DMS114 treated with DMSO at 0.1 percent for 48 hours (cell line): ENCODE data around the gene PATZ1.
"Not testable (repeated sequence)": the region's sequence is repeated elsewhere in the genome, so short reads cannot be mapped to it uniquely, and the experiment has no call there.

ENCODE experiments used
- DNase-seq: peaks from one replicate; lab custom pipeline; 2025; ENCODE audit not compliant: unreplicated experiment; lab: John Stamatoyannopoulos, UW

PATZ1 gene

DNA sequence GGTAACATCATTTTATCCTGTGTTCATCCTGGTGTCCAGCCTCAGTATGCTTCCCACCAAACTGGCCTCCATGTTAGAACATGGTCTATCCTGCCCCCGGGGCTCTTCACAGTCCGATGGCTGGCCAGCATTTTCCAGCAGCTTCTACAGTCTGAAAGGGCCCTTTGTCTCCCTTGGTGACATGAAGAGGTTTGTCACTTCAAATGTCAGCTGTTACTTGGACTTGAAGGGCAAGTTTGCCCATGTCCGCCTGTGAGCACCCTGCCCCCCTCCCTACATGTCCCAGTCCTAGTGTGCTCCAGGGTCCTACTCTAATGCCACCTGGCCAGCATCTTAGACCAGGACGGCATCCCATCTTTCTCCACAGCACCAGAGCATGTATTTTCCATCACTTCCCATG is 24.7 kb downstream of the PATZ1 start:
- no peak for DNase-seq

DNA sequence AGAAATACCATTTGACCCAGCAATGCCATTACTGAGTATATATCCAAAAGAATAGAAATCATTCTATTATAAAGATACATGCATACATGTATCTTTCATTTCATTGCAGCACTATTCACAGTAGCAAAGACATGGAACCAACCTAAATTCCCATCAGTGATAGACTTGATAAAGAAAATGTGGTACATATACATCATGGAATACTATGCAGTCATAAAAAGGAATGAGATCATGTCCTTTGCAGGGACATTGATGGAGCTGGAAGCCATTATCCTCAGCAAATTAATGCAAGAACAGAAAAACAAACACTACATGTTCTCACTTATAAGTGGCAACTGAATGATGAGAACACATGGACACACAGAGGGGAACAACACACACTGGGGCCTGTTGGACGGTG is 31.9 kb downstream of the PATZ1 start:
- DNase-seq = not testable (repeated sequence)

DNA sequence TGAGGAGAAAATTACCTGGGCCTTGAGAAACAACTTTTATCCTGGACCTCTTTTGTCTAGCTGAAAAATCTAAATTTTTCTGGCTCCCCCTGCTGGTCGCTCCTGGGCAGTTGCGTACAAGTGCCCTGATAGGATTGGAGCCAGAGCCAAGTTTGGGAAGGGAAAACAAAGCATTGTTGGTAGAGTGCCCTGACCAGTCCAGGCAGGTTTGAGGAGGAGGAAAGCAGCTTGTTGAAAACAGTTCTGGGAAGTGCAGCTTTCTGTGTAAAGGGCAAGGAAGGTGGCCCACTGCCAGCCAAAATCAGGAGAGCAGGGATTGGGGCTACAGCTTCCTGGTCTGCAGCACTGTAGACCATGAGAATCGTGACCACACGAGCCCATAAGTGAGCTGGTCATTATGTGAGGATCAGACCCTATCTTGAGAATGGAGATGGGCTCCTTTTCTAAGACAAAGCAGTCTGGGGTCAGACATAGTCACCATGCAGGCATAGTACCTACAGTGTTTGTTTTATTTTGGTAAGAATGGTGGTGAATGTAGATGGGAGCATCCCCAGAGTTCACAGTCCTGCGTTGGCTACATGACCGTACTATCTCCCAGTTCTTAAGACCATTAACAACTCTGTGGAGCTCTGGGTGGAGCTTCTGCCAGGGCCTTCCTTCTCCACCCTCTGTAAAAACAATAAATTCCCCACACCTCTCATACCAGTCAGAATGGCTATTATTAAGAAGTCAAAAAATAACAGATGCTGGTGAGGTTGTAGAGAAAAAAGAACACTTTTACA is 32.6 kb downstream of the PATZ1 start:
- DNase-seq = peak; percentile 9

DNA sequence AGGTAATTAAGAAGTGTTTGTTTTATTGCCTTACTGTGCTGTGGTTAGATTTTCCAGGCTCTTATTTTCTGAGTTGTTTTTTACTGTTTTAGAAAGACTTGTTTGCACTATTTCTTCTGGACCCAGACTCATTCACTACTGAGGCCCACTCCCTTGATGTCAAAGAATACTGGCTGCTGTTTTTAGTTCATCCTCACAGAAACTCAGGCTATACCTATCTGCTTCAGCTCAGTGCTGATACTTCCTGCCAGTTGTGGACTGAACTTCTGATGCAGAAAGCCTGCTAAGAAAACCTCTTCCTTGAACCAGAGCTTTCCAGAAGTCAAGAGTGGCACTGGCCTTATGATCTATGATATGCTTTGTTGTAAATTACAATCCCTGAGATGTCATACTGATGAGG is 38.0 kb downstream of the PATZ1 start:
- DNase-seq = no peak

DNA sequence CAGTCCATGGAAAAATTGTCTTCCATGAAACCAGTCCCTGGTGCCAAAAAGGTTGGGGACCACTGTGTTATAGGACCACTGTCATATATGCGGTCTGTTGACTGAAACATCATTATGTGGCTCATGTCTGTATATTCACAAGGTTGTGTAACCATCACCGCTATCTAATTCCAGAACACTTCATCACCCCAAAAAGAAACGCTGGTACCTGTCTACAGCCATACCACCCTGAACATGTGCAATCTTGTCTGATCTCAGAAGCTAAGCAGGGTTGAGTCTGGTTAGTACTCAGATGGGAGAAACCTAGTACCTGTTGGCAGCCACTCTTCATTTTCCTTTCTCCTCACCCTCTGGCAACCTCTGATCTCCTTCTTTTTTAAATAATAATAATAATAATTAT is 41.0 kb downstream of the PATZ1 start:
- no peak for DNase-seq

DNA sequence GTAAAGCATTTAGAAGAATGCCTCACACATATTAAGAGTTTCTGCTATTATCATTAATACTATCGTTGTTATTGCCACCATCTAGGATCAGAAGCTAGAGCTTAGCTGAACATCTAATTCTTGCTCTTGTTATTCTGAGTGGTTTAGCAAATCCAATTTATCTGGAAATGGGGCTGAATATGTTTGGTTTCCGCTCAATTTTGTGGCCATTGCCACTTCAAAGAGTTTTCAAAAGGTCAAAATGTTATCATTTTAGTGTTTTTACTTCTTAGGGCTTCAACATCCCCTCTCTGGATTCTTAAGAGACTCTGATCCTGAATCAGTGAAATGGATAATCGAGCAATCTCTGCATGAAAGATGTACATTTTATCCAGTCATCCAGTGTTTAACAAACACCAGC is 43.6 kb downstream of the PATZ1 start:
- no peak for DNase-seq

DNA sequence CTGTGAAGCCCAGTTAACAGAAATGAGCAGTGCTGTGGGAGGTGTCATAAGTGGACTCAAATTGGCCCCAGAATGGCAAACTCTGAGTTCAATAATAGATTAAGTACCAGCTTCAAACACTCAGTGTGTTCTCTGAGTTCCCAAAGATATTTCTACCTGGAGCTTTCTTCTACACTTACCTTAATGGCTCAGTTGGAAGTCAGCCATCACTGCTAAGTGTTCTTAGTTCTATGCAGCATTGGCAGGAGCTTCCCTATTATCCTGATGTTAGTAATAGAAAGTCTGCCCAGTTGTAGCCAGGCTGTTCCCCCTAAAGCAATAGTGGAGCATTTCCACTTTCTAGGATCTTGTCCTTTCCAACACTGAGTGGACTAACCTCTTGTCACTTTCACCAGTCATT is 44.1 kb downstream of the PATZ1 start:
- DNase-seq = no peak

DNA sequence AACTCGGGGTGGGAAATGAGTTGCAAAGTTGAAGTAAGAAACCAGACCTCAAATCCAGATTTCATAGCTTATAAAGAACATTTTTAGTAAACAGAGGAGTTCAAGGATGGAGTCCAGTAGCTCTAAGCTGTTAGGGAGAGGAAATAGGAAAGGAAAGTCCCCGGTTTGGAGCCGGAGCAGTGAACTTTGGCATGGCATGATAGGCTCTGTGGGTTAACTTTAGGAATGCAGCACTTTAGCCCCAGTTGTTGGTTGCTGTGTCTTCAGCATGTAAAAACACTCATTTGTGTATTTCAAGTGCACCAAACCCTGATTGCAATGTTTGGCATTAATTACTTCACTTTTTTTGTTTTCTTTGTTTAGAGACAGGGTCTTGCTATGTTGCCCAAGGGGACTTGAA is 45.2 kb downstream of the PATZ1 start:
- no peak for DNase-seq

DNA sequence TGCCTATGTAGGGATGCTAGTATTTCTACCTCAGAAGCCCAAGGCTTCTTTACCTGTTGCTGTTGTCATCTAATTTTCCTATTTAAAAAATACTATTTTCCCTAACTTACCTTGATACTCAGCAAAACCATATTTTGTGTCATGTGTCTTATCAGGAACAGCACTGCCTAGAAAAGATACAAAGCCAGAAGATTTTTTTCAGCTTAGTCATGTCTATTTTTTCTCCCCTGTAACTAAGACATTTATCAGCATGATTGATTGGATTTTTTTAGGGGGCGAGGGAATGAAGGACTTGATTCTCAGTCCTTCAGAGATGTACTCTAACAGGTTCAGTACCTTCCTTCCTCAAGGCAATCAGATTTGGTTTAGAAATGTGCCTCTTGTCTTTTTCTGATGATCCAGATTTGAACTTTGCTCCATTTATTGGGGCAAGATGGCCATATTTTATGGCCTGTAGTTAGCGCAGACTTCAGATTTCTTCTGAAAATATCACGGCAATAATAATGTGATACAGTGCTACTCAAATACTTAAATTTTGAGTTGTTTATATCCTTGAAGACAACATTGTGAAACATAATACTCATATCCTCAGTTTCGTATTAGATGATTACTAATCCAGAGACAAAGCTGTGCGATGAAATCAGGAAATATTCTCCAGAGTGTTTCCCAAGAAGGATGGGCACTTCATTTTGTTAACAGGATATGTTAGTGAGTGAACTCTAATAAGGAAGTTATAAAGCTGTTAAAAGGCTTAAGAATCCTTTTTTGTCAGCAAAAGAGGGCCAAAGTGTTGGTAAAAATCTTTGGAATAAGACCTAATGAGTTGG is 50.1 kb downstream of the PATZ1 start:
- DNase-seq = no peak

DNA sequence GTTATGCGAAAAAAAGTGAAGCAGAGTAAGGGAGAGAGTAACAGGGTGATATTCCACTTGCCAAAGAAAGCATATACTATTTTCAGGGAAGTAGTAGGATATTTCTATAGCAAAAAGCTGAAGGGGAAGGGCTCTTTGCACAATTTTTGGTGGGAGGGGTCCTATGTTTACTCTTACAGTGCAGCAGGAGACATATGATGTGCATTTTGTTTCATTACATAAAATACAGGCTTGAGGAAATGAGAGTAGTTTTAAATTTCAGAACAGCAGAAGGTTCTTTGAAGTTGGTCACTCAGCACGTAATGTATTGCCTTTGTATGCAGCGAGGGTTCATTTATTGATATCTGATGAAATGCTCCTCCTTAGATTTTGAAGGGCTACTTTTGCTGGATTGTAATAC is 50.8 kb downstream of the PATZ1 start:
- DNase-seq = no peak

DNA sequence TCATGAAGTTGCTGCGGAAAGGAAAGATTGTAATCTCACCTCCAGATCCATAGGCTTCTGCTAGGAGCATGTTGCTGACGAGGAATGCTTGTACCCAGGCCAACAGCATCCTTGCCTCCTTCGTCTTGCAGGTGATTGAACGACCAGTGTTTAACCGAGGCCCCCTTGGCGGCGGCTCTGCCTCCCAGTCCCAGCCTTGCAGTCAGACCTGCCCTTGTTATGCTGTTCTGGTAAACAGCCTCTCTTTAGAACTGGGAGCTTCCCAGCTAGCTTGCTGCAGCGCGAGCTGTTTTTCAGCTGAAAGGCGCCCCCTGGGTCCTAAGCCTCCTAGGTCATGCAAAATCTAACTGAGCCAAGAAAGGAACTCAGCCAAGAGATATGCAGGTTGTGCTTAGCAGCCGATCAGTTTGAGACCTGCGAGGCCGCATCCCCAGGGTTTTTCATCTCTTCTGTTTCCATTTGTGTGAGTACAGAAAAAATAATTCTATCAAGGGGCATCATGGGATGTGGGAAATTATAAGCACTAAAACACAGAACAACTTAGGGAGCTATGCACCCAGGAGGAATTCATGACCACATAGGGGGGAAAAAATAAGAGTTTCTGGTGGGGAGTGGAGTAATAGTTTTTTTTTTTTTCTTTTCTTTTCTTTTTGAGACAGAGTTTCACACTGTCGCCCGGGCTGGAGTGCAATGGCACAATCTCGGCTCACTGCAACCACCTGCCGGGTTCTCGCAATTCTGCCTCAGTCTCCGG is 53.7 kb downstream of the PATZ1 start, which contains the start of gene PIK3IP1:
Gene PIK3IP1 (minus strand): TSS at position 253 of the 754 bp plus-strand sequence. CDS start 144 bp downstream, at position 109.
- DNase-seq = peak; percentile 56

DNA sequence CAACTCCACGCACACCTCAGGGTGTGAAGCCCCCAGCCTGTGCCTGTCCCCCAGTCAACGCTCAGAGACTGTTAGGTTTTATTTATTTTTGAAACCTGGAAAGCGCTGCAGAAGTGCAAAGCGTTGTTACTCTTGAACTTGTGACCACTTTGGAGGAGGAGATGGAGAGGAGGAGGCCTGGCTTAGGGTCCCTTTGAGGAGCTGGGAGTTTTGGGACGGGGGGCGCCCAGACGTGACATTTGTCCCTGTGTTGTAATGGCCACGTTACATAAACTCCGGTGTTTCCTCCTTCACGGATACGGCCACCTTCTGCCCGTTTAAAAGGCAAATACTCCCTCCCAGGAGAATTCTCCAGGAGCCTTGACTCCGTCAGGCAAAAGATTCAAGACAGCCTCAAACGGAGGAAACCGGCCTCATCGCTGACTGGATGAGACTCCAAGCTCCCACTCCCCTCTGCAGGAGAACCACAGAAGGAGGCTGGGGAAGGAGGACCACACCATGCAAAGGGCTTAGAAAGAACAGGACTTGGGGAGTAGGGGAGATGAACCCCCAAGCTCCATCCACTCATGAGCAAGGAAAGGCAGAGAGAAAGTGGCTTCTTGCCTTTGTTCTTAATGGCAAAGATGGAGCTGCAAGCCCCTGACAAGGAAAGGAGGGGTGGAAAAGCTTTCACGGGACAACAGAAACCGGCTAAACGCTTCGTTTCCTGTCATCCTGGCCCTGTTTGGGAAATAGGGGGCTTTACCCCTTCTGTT is 54.5 kb downstream of the PATZ1 start:
- no peak for DNase-seq

DNA sequence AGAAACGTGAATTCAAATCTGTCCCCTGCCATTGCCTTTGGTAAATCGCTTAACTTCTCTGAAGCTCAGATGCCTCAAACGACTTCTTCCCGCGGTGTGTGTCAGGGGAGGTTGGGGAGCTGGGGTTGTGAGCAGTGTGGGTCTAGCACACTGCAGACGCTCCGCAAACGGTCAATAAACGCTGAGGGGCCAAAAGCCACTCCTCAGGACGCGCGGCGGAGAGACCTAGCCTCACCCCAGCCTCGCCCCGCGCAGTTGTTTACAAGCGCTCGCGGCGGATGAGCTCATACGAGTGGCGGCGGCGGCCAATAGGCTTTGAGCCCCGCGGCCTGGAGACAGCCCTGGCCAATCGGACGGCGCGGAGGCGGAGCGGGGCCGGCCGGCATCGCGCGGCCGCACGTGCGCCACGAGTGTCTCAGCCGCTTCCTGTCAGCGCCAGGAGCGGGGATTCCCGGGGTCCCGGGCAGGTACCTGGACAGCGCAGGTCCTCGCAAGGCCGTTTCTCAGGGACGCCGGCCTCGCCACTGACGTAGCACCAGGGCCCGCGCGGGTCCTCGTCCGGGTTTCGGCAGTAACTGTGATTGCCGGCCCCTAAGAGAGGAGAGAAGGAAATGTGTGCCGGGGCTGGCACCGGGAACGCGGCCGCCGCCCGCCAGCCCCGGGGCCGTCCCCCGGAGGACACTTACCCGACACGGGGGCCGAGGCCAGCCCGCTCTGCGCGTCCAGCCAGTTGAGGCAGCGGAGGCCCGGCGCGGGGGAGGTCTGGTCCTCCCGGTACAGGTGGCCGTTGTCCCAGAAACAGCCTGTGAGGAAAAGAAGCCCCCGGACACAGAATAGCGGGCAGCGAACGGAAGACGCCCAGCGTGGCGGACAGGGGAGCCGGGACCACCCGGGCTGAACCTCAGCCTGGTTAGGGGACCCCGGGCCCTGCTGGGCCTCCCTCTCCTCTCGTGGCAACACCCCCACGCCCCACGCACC is 55.4 kb downstream of the PATZ1 start:
- peak; percentile 75 for DNase-seq

DNA sequence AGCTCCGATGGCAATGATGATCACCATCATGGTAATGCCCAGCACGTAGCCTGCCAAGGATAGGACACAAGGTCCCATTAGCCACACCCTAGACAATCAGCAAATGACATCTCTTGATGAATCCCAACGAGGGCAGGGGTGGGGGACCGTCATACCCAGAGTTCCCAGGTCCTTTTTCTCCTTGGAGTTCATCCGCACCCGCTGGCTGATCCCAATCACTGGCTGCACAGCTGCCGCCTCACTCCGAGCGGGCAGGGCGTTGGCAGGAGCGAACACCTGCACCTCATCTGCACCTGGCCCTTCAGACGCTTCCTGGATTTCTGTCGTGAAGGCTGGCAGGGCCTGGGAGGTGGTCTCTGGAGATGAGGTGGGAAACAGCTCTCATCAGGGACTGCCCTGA is 56.8 kb downstream of the PATZ1 start:
- DNase-seq = no peak

DNA sequence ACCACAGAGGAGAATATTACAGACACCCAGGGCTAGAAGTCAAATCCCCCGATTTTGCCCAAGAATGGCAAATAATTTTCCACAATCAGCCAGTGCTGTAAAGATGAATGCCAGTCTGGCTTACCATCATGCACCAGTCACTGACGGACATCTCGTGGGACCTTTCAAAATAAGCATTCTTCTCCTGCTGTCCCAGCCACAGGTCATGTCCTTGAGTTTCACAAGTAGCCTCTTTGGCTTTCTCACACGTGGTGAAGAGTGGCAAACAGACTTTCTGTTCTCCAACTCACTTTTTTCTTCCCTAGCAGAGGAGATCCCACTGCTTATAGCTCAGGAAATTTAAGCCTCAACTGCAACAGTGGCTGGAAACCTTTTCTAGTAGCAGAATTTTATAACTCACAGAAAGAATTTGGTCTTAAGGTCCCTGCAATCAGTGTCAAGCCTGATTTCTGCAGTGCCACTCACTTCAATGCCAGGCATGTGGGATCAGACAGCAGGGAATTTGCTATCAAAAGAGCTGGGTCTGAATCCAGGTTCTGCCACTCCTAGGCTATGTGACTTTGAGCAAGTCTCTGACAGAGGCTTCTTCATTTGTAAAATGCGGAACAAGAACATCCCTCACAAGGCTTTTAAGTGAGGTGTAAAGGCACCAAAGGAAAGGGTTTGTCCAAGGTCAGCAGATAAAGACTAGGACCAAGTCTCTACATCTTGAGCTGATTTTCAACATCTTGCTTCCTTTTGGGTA is 57.5 kb downstream of the PATZ1 start:
- DNase-seq = no peak

DNA sequence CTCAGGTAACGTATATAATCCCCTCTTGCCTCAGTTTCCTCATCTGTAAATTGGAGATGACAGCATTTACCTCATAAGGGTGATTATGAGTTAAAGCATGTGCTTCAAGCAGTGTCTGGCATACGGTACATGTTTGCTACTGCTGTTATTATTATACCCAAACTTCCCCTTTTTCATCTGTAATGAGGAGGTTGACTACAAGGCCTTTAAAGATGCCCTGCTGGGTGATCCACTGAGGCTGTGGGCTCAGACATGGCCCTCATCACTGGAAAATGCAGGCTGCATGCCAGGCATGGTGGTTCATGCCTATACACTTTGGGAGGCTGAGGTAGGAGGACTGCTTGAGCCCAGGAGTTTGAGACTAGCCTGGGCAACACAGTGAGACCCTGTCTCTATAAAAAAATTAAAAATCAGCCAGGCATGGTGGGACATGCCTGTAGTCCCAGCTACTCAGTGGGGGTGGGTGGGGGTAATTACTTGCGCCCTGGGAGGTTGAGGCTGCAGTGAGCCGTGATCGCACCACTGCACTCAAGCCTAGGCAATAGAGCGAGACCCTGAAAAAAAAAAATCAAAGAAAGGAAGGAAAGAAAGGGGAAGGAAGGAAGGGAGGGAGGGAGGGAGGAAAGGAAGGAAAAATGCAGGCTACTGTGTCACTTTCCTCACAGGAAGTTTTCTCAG is 58.2 kb downstream of the PATZ1 start:
- no peak for DNase-seq

DNA sequence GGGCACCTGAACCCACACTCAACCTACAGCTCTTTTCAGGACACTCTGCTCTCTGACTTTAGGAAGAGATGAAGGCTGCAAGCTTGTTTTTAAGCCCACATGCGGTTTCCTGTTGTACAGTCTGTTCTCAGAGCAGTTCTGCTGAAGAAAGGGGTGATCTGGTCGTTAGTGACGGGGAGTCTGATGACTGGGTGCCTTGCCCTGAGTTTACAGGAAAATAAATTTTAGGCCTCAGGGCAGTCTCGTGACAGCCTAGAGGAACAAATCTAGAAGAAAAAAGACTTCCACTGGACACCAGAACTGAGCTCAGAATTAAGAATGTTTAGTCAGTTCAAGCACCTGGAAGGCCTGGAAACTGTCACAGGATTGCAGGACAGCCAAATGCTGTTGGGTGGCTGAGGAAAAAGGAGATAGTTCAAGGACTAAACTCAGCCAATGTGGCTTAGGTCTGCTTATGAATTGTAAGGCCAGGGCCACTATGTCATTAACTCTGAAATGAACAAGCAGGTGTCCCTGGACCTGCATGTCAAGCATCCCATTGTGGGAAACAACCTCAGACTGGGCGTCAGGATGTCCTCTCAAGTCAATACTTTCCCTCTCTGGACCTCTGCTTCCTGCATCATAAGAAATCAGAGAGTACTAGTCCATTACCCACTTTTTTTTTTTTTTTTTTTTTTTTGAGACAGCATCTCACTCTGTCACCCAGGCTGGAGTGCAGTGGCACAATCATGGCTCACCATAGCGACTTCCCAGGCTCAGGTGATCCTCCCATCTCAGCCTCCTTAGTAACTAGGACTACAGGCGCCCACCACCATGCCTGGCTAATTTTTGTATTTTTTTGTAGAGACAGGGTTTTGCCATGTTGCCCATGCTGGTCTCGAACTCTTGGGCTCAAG is 59.5 kb downstream of the PATZ1 start:
- DNase-seq = no peak
